ENCODE measurements around the gene MAGI1. TPM values are rescaled to one million over a fixed set of nuclear protein-coding genes. Genes with fewer than 3 reads are reported as not detected.
"Not testable (repeated sequence)": the region's sequence is repeated elsewhere in the genome, so short reads cannot be mapped to it uniquely, and the experiment has no call there.

The MAGI1 gene
- total RNA-seq, 3 donors from 2014 or later (not counting 1 experiment from before 2014, with no cell fraction given) = not detected

- Histone ChIP-seq H3K27ac (ENCODE audit: low read length) (no peak overlapping the region), H3K9me3 (ENCODE audit: control insufficient read depth, insufficient read depth, low read length) (no peaks in the 10 kb centered on the region), H3K27me3 (ENCODE audit: control insufficient read depth, insufficient read depth, low read length) (no peaks in the 10 kb centered on the region), H3K4me1 (ENCODE audit: control insufficient read depth, insufficient read depth, low read length) (no peaks in the 10 kb centered on the region), H3K4me3 (ENCODE audit: low read length) (no peak overlapping the region), H3K36me3 (ENCODE audit: control insufficient read depth, insufficient read depth, low read length) (no peaks in the 10 kb centered on the region)
- Mint-ChIP-seq H3K27ac (no peak overlapping the region), H3K4me3 (no peak overlapping the region), H3K9me3 (peaks cover 3 to 5% of the 10 kb centered on the region in 2 donors), H3K4me1 (no peaks in the 10 kb centered on the region), H3K36me3 (no peaks in the 10 kb centered on the region), H3K27me3 (ENCODE audit: low read depth in 2 of 2) (no peaks in the 10 kb centered on the region)
- TF ChIP-seq CTCF (IDR thresholded peaks at IDR 0.05) = no peak
- ATAC-seq (no peak), DNase-seq (no peak)
- WGBS (ENCODE audit: insufficient coverage) = 93% methylated on average over 2 of the region's 2 CpGs
- intact Hi-C loops (cut with micrococcal nuclease) = no loop called here
These were observed 424.1 kb downstream of the MAGI1 start for GRCh38 chr3:65614585-65614984.

GRCh38 chr3:65607965-65608460 lies 430.7 kb downstream of the MAGI1 start:
- H3K36me3 ChIP-seq (ENCODE audit: control insufficient read depth, insufficient read depth, low read length); H3K27ac ChIP-seq (ENCODE audit: low read length); H3K27me3 ChIP-seq (ENCODE audit: control insufficient read depth, insufficient read depth, low read length); DNase-seq; H3K4me3 ChIP-seq (ENCODE audit: low read length); H3K27me3 Mint-ChIP-seq (ENCODE audit: low read depth in 2 of 2); ATAC-seq; H3K4me3 Mint-ChIP-seq; H3K4me1 Mint-ChIP-seq; H3K27ac Mint-ChIP-seq; H3K9me3 Mint-ChIP-seq; H3K9me3 ChIP-seq (ENCODE audit: control insufficient read depth, insufficient read depth, low read length); H3K4me1 ChIP-seq (ENCODE audit: control insufficient read depth, insufficient read depth, low read length); intact Hi-C loops (cut with micrococcal nuclease); H3K36me3 Mint-ChIP-seq: not testable (repeated sequence)
- WGBS (ENCODE audit: insufficient coverage) = 93% methylated on average over 8 of the region's 8 CpGs

- no peak for TF ChIP-seq CTCF (IDR thresholded peaks at IDR 0.05)
- no peak overlapping the region for H3K4me3 Mint-ChIP-seq
- no peak for ATAC-seq
- no peaks in the 10 kb centered on the region for H3K4me1 ChIP-seq (ENCODE audit: control insufficient read depth, insufficient read depth, low read length)
- H3K9me3 Mint-ChIP-seq = peaks cover 4 to 7% of the 10 kb centered on the region in 2 donors
- no peak overlapping the region for H3K27ac ChIP-seq (ENCODE audit: low read length)
- no peaks in the 10 kb centered on the region for H3K4me1 Mint-ChIP-seq
- H3K9me3 ChIP-seq (ENCODE audit: control insufficient read depth, insufficient read depth, low read length) = no peaks in the 10 kb centered on the region
- H3K27me3 Mint-ChIP-seq (ENCODE audit: low read depth in 2 of 2) = no peaks in the 10 kb centered on the region
- no peak overlapping the region for H3K4me3 ChIP-seq (ENCODE audit: low read length)
- intact Hi-C loops (cut with micrococcal nuclease) = no loop called here
- no peak for DNase-seq
- H3K27ac Mint-ChIP-seq = no peak overlapping the region
- H3K27me3 ChIP-seq (ENCODE audit: control insufficient read depth, insufficient read depth, low read length) = no peaks in the 10 kb centered on the region
- no peaks in the 10 kb centered on the region for H3K36me3 Mint-ChIP-seq
- H3K36me3 ChIP-seq (ENCODE audit: control insufficient read depth, insufficient read depth, low read length) = no peaks in the 10 kb centered on the region
These were observed 431.6 kb downstream of the MAGI1 start for GRCh38 chr3:65607101-65607500.

GRCh38 chr3:65605876-65606432 lies 432.8 kb downstream of the MAGI1 start:
- WGBS (ENCODE audit: insufficient coverage) = 86% methylated on average over 3 of the region's 5 CpGs
- no peaks in the 10 kb centered on the region for H3K27me3 ChIP-seq (ENCODE audit: control insufficient read depth, insufficient read depth, low read length)
- H3K9me3 Mint-ChIP-seq = peaks cover 5 to 7% of the 10 kb centered on the region in 2 donors
- no peaks in the 10 kb centered on the region for H3K27me3 Mint-ChIP-seq (ENCODE audit: low read depth in 2 of 2)
- no peaks in the 10 kb centered on the region for H3K9me3 ChIP-seq (ENCODE audit: control insufficient read depth, insufficient read depth, low read length)
- no peak overlapping the region for H3K4me3 ChIP-seq (ENCODE audit: low read length)
- ATAC-seq (no peak), DNase-seq (no peak)
- H3K27ac ChIP-seq (ENCODE audit: low read length) = no peak overlapping the region
- H3K36me3 ChIP-seq (ENCODE audit: control insufficient read depth, insufficient read depth, low read length) = no peaks in the 10 kb centered on the region
- H3K4me1 Mint-ChIP-seq = no peaks in the 10 kb centered on the region
- no peak overlapping the region for H3K27ac Mint-ChIP-seq
- no peaks in the 10 kb centered on the region for H3K36me3 Mint-ChIP-seq
- intact Hi-C loops (cut with micrococcal nuclease) = no loop called here
- H3K4me1 ChIP-seq (ENCODE audit: control insufficient read depth, insufficient read depth, low read length) = no peaks in the 10 kb centered on the region
- TF ChIP-seq CTCF (IDR thresholded peaks at IDR 0.05) = no peak
- H3K4me3 Mint-ChIP-seq = no peak overlapping the region

Data from natural killer cell (primary cell).